GM12878 (cell line): ENCODE data around the gene FSIP1. TPM values are rescaled to one million over a fixed set of nuclear protein-coding genes. Genes with fewer than 3 reads are reported as not detected.

ENCODE experiments used
- ATAC-seq: fragments of 200-7000 bp; cut with Tn5 transposase; 3 replicates; pipeline ENCODE4 v1.9.1; 2020; ENCODE audit warnings: mild to moderate bottlenecking, moderate library complexity
- BruUV-seq: library from RNA; stranded (reverse); fragments of 400-500 nt; replicated peaks from 2 replicates; lab custom pipeline; 2021; lab: Mats Ljungman, UMichigan
- CTCF ChIA-PET: fragments of 300-600 bp; sonication (Branson Sonifier 250); formaldehyde crosslinking; extraction: SDS; loops from one replicate; lab custom pipeline; 2021; ENCODE audit warnings: inconsistent platforms; lab: Yijun Ruan, JAX
- POLR2A ChIA-PET: fragments of 350-600 bp; formaldehyde crosslinking; extraction: SDS; loops from one replicate; lab custom pipeline; 2021; ENCODE audit warnings: inconsistent platforms; lab: Charles Lee
- RAD21 ChIA-PET: fragments of 300-600 bp; sonication (Branson Sonifier 250); formaldehyde crosslinking; loops from one replicate; lab custom pipeline; 2023; ENCODE audit warnings: antibody characterized with exemption; ENCODE audit not compliant: unreplicated experiment; lab: Charles Lee
- SMC1A ChIA-PET: fragments of 300-600 bp; sonication (Branson Sonifier 250); formaldehyde crosslinking; loops from one replicate; lab custom pipeline; 2023; ENCODE audit not compliant: unreplicated experiment, uncharacterized antibody; lab: Charles Lee
- DNase-seq: peaks from one replicate; pipeline ENCODE4 v3.0.0-alpha.2; 2011; ENCODE audit warnings: low read depth, low spot score
- FAIRE-seq: peaks from 3 replicates; lab custom pipeline; 2011; peaks lifted over from hg19 to GRCh38; lab: Jason Lieb, UNC
- H2AFZ ChIP-seq: 2 replicates; pipeline ENCODE4 v1.6.0; 2011; ENCODE audit warnings: low read depth, low read length, control low read depth; ENCODE audit not compliant: control insufficient read depth
- H3K27ac ChIP-seq: 2 replicates; pipeline ENCODE4 v1.5.1; 2011; ENCODE audit warnings: control low read depth; ENCODE audit not compliant: control insufficient read depth, insufficient read depth
- H3K27me3 ChIP-seq, 2 experiments: replicated peaks in 1 of 2; 2 replicates each; pipeline versions ENCODE4 v1.6.0 to v1.6.1; 2011; ENCODE audit warnings: low read length in 1 of 2; ENCODE audit not compliant: control insufficient read depth in 2 of 2, insufficient read depth in 2 of 2
- H3K36me3 ChIP-seq, 2 experiments: 2 replicates each; pipeline ENCODE4 v1.5.1; 2011; ENCODE audit warnings: low read length in 1 of 2; ENCODE audit not compliant: control insufficient read depth in 2 of 2, insufficient read depth in 2 of 2
- H3K4me1 ChIP-seq: 2 replicates; pipeline ENCODE4 v1.6.1; 2011; ENCODE audit warnings: mild to moderate bottlenecking, low read length, moderate library complexity, mixed read lengths; ENCODE audit not compliant: control insufficient read depth, insufficient read depth
- H3K4me2 ChIP-seq: 2 replicates; pipeline ENCODE4 v1.6.0; 2011; ENCODE audit warnings: control low read depth; ENCODE audit not compliant: control insufficient read depth, insufficient read depth
- H3K4me3 ChIP-seq: fragments of 200-600 bp; sonication (generic); 2 replicates; pipeline ENCODE4 v1.5.1; 2016
- H3K79me2 ChIP-seq: 2 replicates; pipeline ENCODE4 v1.6.0; 2011; ENCODE audit warnings: low read length; ENCODE audit not compliant: control insufficient read depth, insufficient read depth
- H3K9ac ChIP-seq: 2 replicates; pipeline ENCODE4 v1.8.0; 2011; ENCODE audit warnings: low read length, control low read depth, mixed read lengths; ENCODE audit not compliant: control insufficient read depth, insufficient read depth
- H3K9me3 ChIP-seq: replicated peaks from 3 replicates; pipeline ENCODE4 v1.5.1; 2011; ENCODE audit warnings: mild to moderate bottlenecking, low read length; ENCODE audit not compliant: control insufficient read depth, insufficient read depth
- H4K20me1 ChIP-seq: 2 replicates; pipeline ENCODE4 v1.6.0; 2011; ENCODE audit not compliant: control insufficient read depth, insufficient read depth
- ATF7 ChIP-seq: fragments of 450-650 bp; IDR thresholded peaks from 2 replicates; pipeline ENCODE4 v1.6.1; 2016; ENCODE audit warnings: low read depth, mild to moderate bottlenecking
- BMI1 ChIP-seq: fragments of 450-650 bp; IDR thresholded peaks from 2 replicates; pipeline ENCODE4 v1.6.1; 2016; ENCODE audit warnings: mild to moderate bottlenecking, moderate library complexity, borderline replicate concordance
- CTCF ChIP-seq, 3 experiments: IDR thresholded peaks in 2 of 3; conservative IDR thresholded peaks in 1 of 3; 2 replicates each; pipeline ENCODE4 v1.5.1; 2011; ENCODE audit warnings: low read depth in 3 of 3, low read length in 3 of 3, mild to moderate bottlenecking in 3 of 3, control low read depth in 2 of 3, moderate library complexity in 2 of 3, inconsistent platforms in 1 of 3, mixed read lengths in 1 of 3; ENCODE audit not compliant: control insufficient read depth in 2 of 3, insufficient read depth in 1 of 3; ENCODE audit errors: extremely low read depth in 1 of 3
- FOS ChIP-seq: IDR thresholded peaks from 3 replicates; pipeline ENCODE4 v1.6.1; 2011; ENCODE audit warnings: borderline replicate concordance; ENCODE audit not compliant: insufficient read length; ENCODE audit errors: extremely low read depth
- JUNB ChIP-seq: IDR thresholded peaks from 2 replicates; pipeline ENCODE4 v1.6.1; 2016; ENCODE audit warnings: antibody characterized with exemption, mild to moderate bottlenecking
- NBN ChIP-seq: fragments of 450-650 bp; IDR thresholded peaks from 2 replicates; pipeline ENCODE4 v1.6.1; 2016
- NFXL1 ChIP-seq: fragments of 450-650 bp; IDR thresholded peaks from 2 replicates; pipeline ENCODE4 v1.6.1; 2017; ENCODE audit warnings: antibody characterized with exemption, mild to moderate bottlenecking, borderline replicate concordance
- NFYB ChIP-seq: IDR thresholded peaks from 2 replicates; pipeline ENCODE4 v1.6.1; 2011; ENCODE audit warnings: low read depth, mild to moderate bottlenecking, low read length, improper control_type of control experiment, moderate library complexity; ENCODE audit not compliant: insufficient read depth
- NR2C1 ChIP-seq: fragments of 450-650 bp; IDR thresholded peaks from 2 replicates; pipeline ENCODE4 v1.6.1; 2017; ENCODE audit warnings: antibody characterized with exemption, mild to moderate bottlenecking, moderate library complexity
- NR2C2 ChIP-seq: IDR thresholded peaks from 2 replicates; pipeline ENCODE4 v1.6.1; 2011; ENCODE audit warnings: borderline replicate concordance, low read depth; ENCODE audit not compliant: control insufficient read depth, insufficient read length
- PML ChIP-seq: IDR thresholded peaks from 2 replicates; pipeline ENCODE4 v1.6.1; 2012; ENCODE audit warnings: low read length, inconsistent platforms
- RCOR1 ChIP-seq: conservative IDR thresholded peaks from 2 replicates; pipeline ENCODE4 v1.6.1; 2012; ENCODE audit warnings: low read depth, low read length, improper control_type of control experiment
- ZNF24 ChIP-seq: fragments of 450-650 bp; IDR thresholded peaks from 2 replicates; pipeline ENCODE4 v1.6.1; 2017; ENCODE audit warnings: antibody characterized with exemption, mild to moderate bottlenecking
- WGBS: methylation state at CpG from one replicate; pipeline ENCODE4 v1.1.6; 2016; ENCODE audit warnings: low lambda C conversion rate; ENCODE audit not compliant: insufficient replicate concordance, insufficient coverage; ENCODE audit errors: missing lambda C conversion rate; 5-methylcytosine and 5-hydroxymethylcytosine counted together
- in situ Hi-C: fragments of 300-500 bp; cut with MboI; formaldehyde crosslinking; loops from 9 replicates; pipeline ENCODE4 v1.14.3; 2018; ENCODE audit warnings: mixed read lengths
- intact Hi-C: fragments of 100-400 bp; cut with micrococcal nuclease; formaldehyde crosslinking; loops from one replicate; pipeline ENCODE4 v1.14.2; 2022; ENCODE audit not compliant: unreplicated experiment
- polyA plus RNA-seq, 11 experiments: library from polyadenylated mRNA; depleted of rRNA in 4 of 11; unstranded in 6 of 11; stranded (reverse) in 5 of 11; fragments of >200 nt; fragmentation: Nextera tagmentation in 4 of 11; fragmentation: Illumina TruSeq in 1 of 11; extraction: Ambion mirVana in 4 of 11; extraction: Trizol in 1 of 11; gene quantifications; 1 replicate in 1 of 11; 2 replicates in 10 of 11; pipeline versions ENCODE4 v1.2.1 to v1.2.3, GENCODE V29; 2011 to 2016; ENCODE audit warnings: inconsistent platforms in 2 of 11, missing spikeins in 2 of 11, low read depth in 1 of 11
- total RNA-seq, 4 experiments: library from RNA; depleted of rRNA in 3 of 4; stranded (reverse); fragments of >200 nt in 3 of 4; fragmentation: Illumina TruSeq in 1 of 4; extraction: Trizol in 1 of 4; gene quantifications; 2 replicates each; pipeline versions ENCODE4 v1.2.1 to v1.2.3, GENCODE V29; 2013 to 2021

Gene FSIP1
- total and polyA plus RNA-seq, 10 of the 15 experiments (the other 5 are each of a cell fraction or from before 2014, with no cell fraction given): 0.15 to 0.67 (median 0.35) TPM

- no peak for DNase-seq
- H3K27ac ChIP-seq: no peak overlapping the region
- no peaks in the 10 kb centered on the region for H3K79me2 ChIP-seq
- no peak for FAIRE-seq
- no peak overlapping the region for H2AFZ ChIP-seq
- no peak overlapping the region for H3K4me3 ChIP-seq
- BruUV-seq: no TSS peak
- no peaks in the 10 kb centered on the region for H3K27me3 ChIP-seq
- ATAC-seq: no peak
- ChIA-PET SMC1A (interaction anchor here (0.7 to 1.1 kb wide), 2 partner anchors 10 to 273 kb away, joined by 3 read pairs; no protein-coding TSS in a partner anchor), POLR2A (no interaction called here), RAD21 (no interaction called here), CTCF (no interaction called here)
- no peak for TF ChIP-seq FOS
- TF ChIP-seq PML: no peak
- TF ChIP-seq NR2C1: no peak
- no peak for TF ChIP-seq BMI1
- no peak for TF ChIP-seq RCOR1
- no peak for TF ChIP-seq ATF7
- no peak for TF ChIP-seq NBN
- no peak for TF ChIP-seq NFXL1
- no peak for TF ChIP-seq CTCF (IDR thresholded peaks at IDR 0.05 in 2 of 3, conservative IDR thresholded peaks at IDR 0.05 in 1 of 3; ENCODE audit: control insufficient read depth in 2 of 3, extremely low read depth in 1 of 3, insufficient read depth in 1 of 3, low read depth in 3 of 3, low read length in 3 of 3)
- no peak for TF ChIP-seq NR2C2
- TF ChIP-seq NFYB: no peak
- TF ChIP-seq ZNF24: no peak
- no peak for TF ChIP-seq JUNB
- 86% methylated on average over 1 of the region's 1 CpG for WGBS
- no peaks in the 10 kb centered on the region for H3K36me3 ChIP-seq
- H3K9me3 ChIP-seq: no peaks in the 10 kb centered on the region
- intact Hi-C loops: no loop called here
- H3K9ac ChIP-seq: no peak overlapping the region
- H3K4me2 ChIP-seq: no peak overlapping the region
- in situ Hi-C loops: no loop called here
- no peaks in the 10 kb centered on the region for H4K20me1 ChIP-seq
- H3K4me1 ChIP-seq: no peaks in the 10 kb centered on the region
Observed at GRCh38 chr15:39639037-39639436, 143.6 kb downstream of the FSIP1 start.
